GM18858 (cell line): ENCODE data around the gene PDX1.

Experiments
- ATAC-seq: cut with Tn5 transposase; IDR thresholded peaks from one replicate; pipeline ENCODE4 v1.9.1; 2021; ENCODE audit not compliant: unreplicated experiment

PDX1 gene

GRCh38 chr13:27969082-27969865 is 49.5 kb downstream of the PDX1 start, which contains the start of gene CDX2:
TSS of gene CDX2 (minus strand) at chr13:27969315. CDS start at chr13:27969006, 309 bp downstream.
- no peak for ATAC-seq

GRCh38 chr13:27969866-27970229 is 50.0 kb downstream of the PDX1 start:
- ATAC-seq, result no peak

GRCh38 chr13:27970382-27971235 is 50.8 kb downstream of the PDX1 start:
- no peak for ATAC-seq

- ATAC-seq, result no peak
Observed at GRCh38 chr13:27971236-27971645, 51.4 kb downstream of the PDX1 start.

GRCh38 chr13:27971776-27972477 is 52.1 kb downstream of the PDX1 start:
- ATAC-seq, result no peak

- ATAC-seq, result no peak
Observed at GRCh38 chr13:27972478-27972820, 52.6 kb downstream of the PDX1 start.

GRCh38 chr13:27973291-27973690 is 53.5 kb downstream of the PDX1 start:
- ATAC-seq, result no peak

GRCh38 chr13:27973961-27974662 is 54.3 kb downstream of the PDX1 start:
- ATAC-seq, result no peak
